Measurements from ENCODE around the gene MLKL.
A peak's percentile ranks its signal among the peaks of the same experiment; 100 is the strongest.

The MLKL gene

GRCh38 chr16:74699666-74700065, 996 bp downstream of the MLKL start:
- no peak for TF ChIP-seq EZH2 (IDR thresholded peaks at IDR 0.05; ENCODE audit: borderline replicate concordance, low read length)
- TF ChIP-seq CTCF (IDR thresholded peaks at IDR 0.05; ENCODE audit: low read length) = no peak
- Histone ChIP-seq H2AFZ (ENCODE audit: low read length) (no peak overlapping the region), H3K27me3 (ENCODE audit: insufficient read depth, low read length) (no peaks in the 10 kb centered on the region), H3K4me3 (ENCODE audit: low read depth, low read length, poor library complexity, severe bottlenecking) (peak overlapping the region; percentile 54), H3K27ac (ENCODE audit: low read depth, low read length, poor library complexity, severe bottlenecking) (no peak overlapping the region), H4K20me1 (ENCODE audit: insufficient read depth, low read length) (no peaks in the 10 kb centered on the region), H3K4me1 (ENCODE audit: insufficient read depth, low read length, severe bottlenecking) (peaks cover 27% of the 10 kb centered on the region), H3K36me3 (ENCODE audit: insufficient read depth, low read length) (no peaks in the 10 kb centered on the region), H3K79me2 (ENCODE audit: insufficient read depth, low read length) (no peaks in the 10 kb centered on the region), H3K4me2 (ENCODE audit: low read length) (peak overlapping the region; percentile 93), H3K9ac (ENCODE audit: low read length) (no peak overlapping the region), H3K9me2 (ENCODE audit: low read depth, low read length) (no peaks in the 10 kb centered on the region), H3K9me3 (ENCODE audit: low read length) (no peaks in the 10 kb centered on the region), H3F3A (ENCODE audit: insufficient read depth, low read length) (no peaks in the 10 kb centered on the region)

GRCh38 chr16:74698222-74698621, 2.4 kb downstream of the MLKL start:
- Histone ChIP-seq H3K36me3 (ENCODE audit: insufficient read depth, low read length) (no peaks in the 10 kb centered on the region), H3K4me1 (ENCODE audit: insufficient read depth, low read length, severe bottlenecking) (peaks cover 27% of the 10 kb centered on the region), H3K79me2 (ENCODE audit: insufficient read depth, low read length) (no peaks in the 10 kb centered on the region), H3F3A (ENCODE audit: insufficient read depth, low read length) (no peaks in the 10 kb centered on the region), H3K27ac (ENCODE audit: low read depth, low read length, poor library complexity, severe bottlenecking) (no peak overlapping the region), H3K9me3 (ENCODE audit: low read length) (no peaks in the 10 kb centered on the region), H2AFZ (ENCODE audit: low read length) (no peak overlapping the region), H3K27me3 (ENCODE audit: insufficient read depth, low read length) (no peaks in the 10 kb centered on the region), H3K9me2 (ENCODE audit: low read depth, low read length) (no peaks in the 10 kb centered on the region), H3K4me2 (ENCODE audit: low read length) (no peak overlapping the region), H4K20me1 (ENCODE audit: insufficient read depth, low read length) (no peaks in the 10 kb centered on the region), H3K9ac (ENCODE audit: low read length) (no peak overlapping the region), H3K4me3 (ENCODE audit: low read depth, low read length, poor library complexity, severe bottlenecking) (no peak overlapping the region)
- no peak for TF ChIP-seq CTCF (IDR thresholded peaks at IDR 0.05; ENCODE audit: low read length)

- H2AFZ ChIP-seq (ENCODE audit: low read length) = peak overlapping the region; percentile 89
- H3K36me3 ChIP-seq (ENCODE audit: insufficient read depth, low read length) = no peaks in the 10 kb centered on the region; the same call in 1 of the 2 replicates
- peak overlapping the region; percentile 11; the same call in 1 of the 2 replicates for H3K9ac ChIP-seq (ENCODE audit: low read length)
- H3K79me2 ChIP-seq (ENCODE audit: insufficient read depth, low read length) = no peaks in the 10 kb centered on the region
- H3K4me1 ChIP-seq (ENCODE audit: insufficient read depth, low read length, severe bottlenecking) = peaks cover 18% of the 10 kb centered on the region
- H3K9me3 ChIP-seq (ENCODE audit: low read length) = no peaks in the 10 kb centered on the region
- no peak overlapping the region for H3K27ac ChIP-seq (ENCODE audit: low read depth, low read length, poor library complexity, severe bottlenecking)
- H3K27me3 ChIP-seq (ENCODE audit: insufficient read depth, low read length) = no peaks in the 10 kb centered on the region
- no peaks in the 10 kb centered on the region for H3K9me2 ChIP-seq (ENCODE audit: low read depth, low read length)
- H4K20me1 ChIP-seq (ENCODE audit: insufficient read depth, low read length) = no peaks in the 10 kb centered on the region
- no peaks in the 10 kb centered on the region for H3F3A ChIP-seq (ENCODE audit: insufficient read depth, low read length)
- TF ChIP-seq CTCF (IDR thresholded peaks at IDR 0.05; ENCODE audit: low read length) = no peak
- TF ChIP-seq EZH2 (IDR thresholded peaks at IDR 0.05; ENCODE audit: borderline replicate concordance, low read length) = no peak
- peak overlapping the region; percentile 69 for H3K4me2 ChIP-seq (ENCODE audit: low read length)
- peak overlapping the region; percentile 50 for H3K4me3 ChIP-seq (ENCODE audit: low read depth, low read length, poor library complexity, severe bottlenecking)
Measured at GRCh38 chr16:74695450-74696422, 4.9 kb downstream of the MLKL start.

All from OCI-LY1 (cell line).